HG03066 (cell line): Measurements from ENCODE around the gene TOR4A.
"Not testable (repeated sequence)": the region's sequence is repeated elsewhere in the genome, so short reads cannot be mapped to it uniquely, and the experiment has no call there.

Experiments
- ATAC-seq: cut with Tn5 transposase; IDR thresholded peaks from one replicate; pipeline ENCODE4 v1.9.1; 2021; ENCODE audit warnings: low read depth; ENCODE audit not compliant: unreplicated experiment

The TOR4A gene

GRCh38 chr9:137251490-137252268, 25.8 kb upstream of the TOR4A start:
- ATAC-seq = no peak

GRCh38 chr9:137252555-137253506, 24.7 kb upstream of the TOR4A start:
- ATAC-seq = no peak

- ATAC-seq = no peak
These were observed 23.6 kb upstream of the TOR4A start for GRCh38 chr9:137253717-137254623.

GRCh38 chr9:137254624-137255447, 22.7 kb upstream of the TOR4A start, which contains the start of gene NELFB:
Gene NELFB (plus strand): TSS chr9:137255327.
- peak; percentile 70 for ATAC-seq

GRCh38 chr9:137255448-137256114, 21.9 kb upstream of the TOR4A start:
- ATAC-seq = no peak

- no peak for ATAC-seq
These were observed 21.2 kb upstream of the TOR4A start for GRCh38 chr9:137256362-137256761.

GRCh38 chr9:137256856-137257255, 20.7 kb upstream of the TOR4A start:
- no peak for ATAC-seq

GRCh38 chr9:137262173-137262908, 15.2 kb upstream of the TOR4A start:
- not testable (repeated sequence) for ATAC-seq

- no peak for ATAC-seq
These were observed 14.6 kb upstream of the TOR4A start for GRCh38 chr9:137262909-137263285.

- no peak for ATAC-seq
These were observed 14.0 kb upstream of the TOR4A start for GRCh38 chr9:137263506-137263905.

- no peak for ATAC-seq
These were observed 13.5 kb upstream of the TOR4A start for GRCh38 chr9:137264067-137264466.

- ATAC-seq = no peak
These were observed 11.9 kb upstream of the TOR4A start for GRCh38 chr9:137265496-137266161.

- ATAC-seq = no peak
These were observed 11.4 kb upstream of the TOR4A start for GRCh38 chr9:137266162-137266527.

GRCh38 chr9:137266585-137267453, 10.7 kb upstream of the TOR4A start:
- no peak for ATAC-seq

GRCh38 chr9:137267933-137268355, 9.6 kb upstream of the TOR4A start:
- no peak for ATAC-seq

- no peak for ATAC-seq
These were observed 8.9 kb upstream of the TOR4A start for GRCh38 chr9:137268538-137269201.
